ENCODE data around the gene TBC1D25. TPM values are rescaled to one million over a fixed set of nuclear protein-coding genes. Genes with fewer than 3 reads are reported as not detected.

TBC1D25 gene
- total RNA-seq, 1 donor from 2014 or later: 7.4 TPM

DNA sequence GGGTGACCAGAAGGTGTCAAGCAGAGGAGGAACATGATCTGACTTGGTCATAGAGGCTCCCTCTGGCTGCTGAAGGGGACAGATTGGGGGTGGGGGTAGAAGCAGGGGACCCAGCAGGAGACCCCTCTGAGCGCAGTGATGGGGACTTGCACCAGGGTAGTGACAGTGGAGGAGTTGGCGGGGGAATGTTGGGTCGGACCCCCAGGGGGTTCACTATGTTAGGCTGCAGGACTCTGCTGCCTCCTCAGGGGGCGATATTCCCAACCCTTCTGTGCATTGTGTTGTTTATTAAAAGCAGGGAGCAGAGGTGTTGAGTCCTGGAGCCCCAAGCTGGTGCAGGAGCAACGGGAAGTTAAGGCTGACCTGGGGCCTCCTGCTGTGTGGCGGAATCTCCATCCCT, 66.6 kb downstream of the TBC1D25 start:
- DNase-seq (ENCODE audit: low read depth): no peak
- H3K4me3 ChIP-seq (ENCODE audit: low read depth, low read length): no peak overlapping the region
- TF ChIP-seq, protein P1, sequence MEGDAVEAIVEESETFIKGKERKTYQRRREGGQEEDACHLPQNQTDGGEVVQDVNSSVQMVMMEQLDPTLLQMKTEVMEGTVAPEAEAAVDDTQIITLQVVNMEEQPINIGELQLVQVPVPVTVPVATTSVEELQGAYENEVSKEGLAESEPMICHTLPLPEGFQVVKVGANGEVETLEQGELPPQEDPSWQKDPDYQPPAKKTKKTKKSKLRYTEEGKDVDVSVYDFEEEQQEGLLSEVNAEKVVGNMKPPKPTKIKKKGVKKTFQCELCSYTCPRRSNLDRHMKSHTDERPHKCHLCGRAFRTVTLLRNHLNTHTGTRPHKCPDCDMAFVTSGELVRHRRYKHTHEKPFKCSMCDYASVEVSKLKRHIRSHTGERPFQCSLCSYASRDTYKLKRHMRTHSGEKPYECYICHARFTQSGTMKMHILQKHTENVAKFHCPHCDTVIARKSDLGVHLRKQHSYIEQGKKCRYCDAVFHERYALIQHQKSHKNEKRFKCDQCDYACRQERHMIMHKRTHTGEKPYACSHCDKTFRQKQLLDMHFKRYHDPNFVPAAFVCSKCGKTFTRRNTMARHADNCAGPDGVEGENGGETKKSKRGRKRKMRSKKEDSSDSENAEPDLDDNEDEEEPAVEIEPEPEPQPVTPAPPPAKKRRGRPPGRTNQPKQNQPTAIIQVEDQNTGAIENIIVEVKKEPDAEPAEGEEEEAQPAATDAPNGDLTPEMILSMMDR (conservative IDR thresholded peaks at IDR 0.05; ENCODE audit: low read depth, low read length): peak; percentile 22

DNA sequence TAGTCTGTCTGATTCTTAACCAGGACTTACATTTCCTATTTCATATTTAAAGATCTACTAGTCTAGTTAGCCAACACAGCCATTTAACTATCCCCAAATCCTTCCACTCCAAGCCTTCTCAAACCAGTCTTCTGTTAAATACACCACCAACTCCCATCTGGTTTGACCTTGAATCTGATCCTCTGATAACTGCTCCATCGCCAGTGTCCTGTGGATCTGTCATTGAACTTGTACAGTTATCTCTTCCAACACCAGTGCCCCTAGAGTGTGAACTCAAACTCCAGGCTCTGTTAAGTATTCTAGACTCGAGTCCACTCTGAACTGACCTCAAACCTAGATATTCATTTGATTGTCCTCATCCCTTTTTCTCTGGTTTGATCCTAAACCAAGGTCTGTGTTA, 72.2 kb downstream of the TBC1D25 start:
- H3K4me3 ChIP-seq (ENCODE audit: low read depth, low read length): no peak overlapping the region
- TF ChIP-seq, protein P1 (conservative IDR thresholded peaks at IDR 0.05; ENCODE audit: low read depth, low read length): no peak
- DNase-seq (ENCODE audit: low read depth): no peak

Other genes with a start within 250 kb of the TBC1D25 start
- not detected in 2 replicates for gene SSX3, start 183.0 kb upstream of the TBC1D25 start, total RNA-seq
- gene SSX4, start 156.2 kb upstream of the TBC1D25 start, total RNA-seq: not detected in 2 replicates
- gene SSX4B, start 127.8 kb upstream of the TBC1D25 start, total RNA-seq: not detected in 2 replicates
- 15.7 and 71.3 TPM in 2 replicates for gene SLC38A5, start 69.5 kb upstream of the TBC1D25 start, total RNA-seq
- 63.5 and 113 TPM in 2 replicates for gene FTSJ1, start 63.5 kb upstream of the TBC1D25 start, total RNA-seq
- gene PORCN, start 30.7 kb upstream of the TBC1D25 start, total RNA-seq: 6.6 and 18.7 TPM in 2 replicates
- 93.7 and 190 TPM in 2 replicates for gene EBP, start 17.9 kb upstream of the TBC1D25 start, total RNA-seq
- 179 and 221 TPM in 2 replicates for gene RBM3, start 34.8 kb downstream of the TBC1D25 start, total RNA-seq
- gene WDR13, start 57.8 kb downstream of the TBC1D25 start, total RNA-seq: 64.9 and 82.8 TPM in 2 replicates
- 0.29 TPM in 1 of 2 replicates, not detected in the other for gene WAS, start 144.1 kb downstream of the TBC1D25 start, total RNA-seq
- 13.3 and 28.6 TPM in 2 replicates for gene SUV39H1, start 157.0 kb downstream of the TBC1D25 start, total RNA-seq
- gene GLOD5, start 222.0 kb downstream of the TBC1D25 start, total RNA-seq: not detected in 2 replicates
- gene GATA1, start 246.9 kb downstream of the TBC1D25 start, total RNA-seq: not detected in 2 replicates

Measured in epithelial cell of proximal tubule (primary cell).